Ishikawa (cell line): ENCODE data around the gene SMIM12.

Experiments
- CEBPB ChIP-seq: IDR thresholded peaks from 2 replicates; pipeline ENCODE4 v1.6.1; 2012
- CREB1 ChIP-seq: IDR thresholded peaks from 2 replicates; pipeline ENCODE4 v1.6.1; 2012; ENCODE audit warnings: low read depth
- EP300 ChIP-seq: IDR thresholded peaks from 2 replicates; pipeline ENCODE4 v1.6.1; 2012; ENCODE audit warnings: borderline replicate concordance
- FOXM1 ChIP-seq: IDR thresholded peaks from 2 replicates; pipeline ENCODE4 v1.6.1; 2012; ENCODE audit warnings: low read depth, borderline replicate concordance
- TCF12 ChIP-seq: IDR thresholded peaks from 2 replicates; pipeline ENCODE4 v1.6.1; 2012; ENCODE audit warnings: low read depth
- YY1 ChIP-seq: IDR thresholded peaks from 2 replicates; pipeline ENCODE4 v1.6.1; 2012; ENCODE audit warnings: low read depth

- TF ChIP-seq EP300 = no peak
- TF ChIP-seq FOXM1 = no peak
- no peak for TF ChIP-seq YY1
- no peak for TF ChIP-seq CREB1
- TF ChIP-seq TCF12 = no peak
- TF ChIP-seq CEBPB = no peak
These were observed 30.3 kb downstream of the SMIM12 start for GRCh38 chr1:34829250-34829649.
